Osteocyte (in vitro differentiated cells): ENCODE results near the gene SLC25A30. TPM values are rescaled to one million over a fixed set of nuclear protein-coding genes. Genes with fewer than 3 reads are reported as not detected.

Experiments used
- DNase-seq: peaks from one replicate; pipeline ENCODE4 v3.0.0; 2021; ENCODE audit warnings: mixed read lengths; ENCODE audit not compliant: unreplicated experiment; ENCODE audit errors: extremely low spot score
- H3K27ac Mint-ChIP-seq: one replicate; pipeline ENCODE4 v1.8.0; 2021; ENCODE audit warnings: mild to moderate bottlenecking, mixed read lengths; ENCODE audit not compliant: unreplicated experiment
- H3K27me3 Mint-ChIP-seq: one replicate; pipeline ENCODE4 v1.8.0; 2021; ENCODE audit warnings: mixed read lengths; ENCODE audit not compliant: unreplicated experiment
- H3K36me3 Mint-ChIP-seq: one replicate; pipeline ENCODE4 v1.8.0; 2021; ENCODE audit warnings: mixed read lengths; ENCODE audit not compliant: unreplicated experiment
- H3K4me1 Mint-ChIP-seq: one replicate; pipeline ENCODE4 v1.8.0; 2021; ENCODE audit warnings: mixed read lengths; ENCODE audit not compliant: unreplicated experiment
- H3K4me3 Mint-ChIP-seq: one replicate; pipeline ENCODE4 v1.8.0; 2021; ENCODE audit warnings: mild to moderate bottlenecking, moderate library complexity, mixed read lengths; ENCODE audit not compliant: unreplicated experiment
- H3K9me3 Mint-ChIP-seq: one replicate; pipeline ENCODE4 v1.8.0; 2021; ENCODE audit warnings: mixed read lengths; ENCODE audit not compliant: unreplicated experiment
- CTCF ChIP-seq: fragments of 200-600 bp; sonication (generic); IDR thresholded peaks from 2 replicates; pipeline ENCODE4 v1.5.0; 2021; ENCODE audit warnings: antibody characterized with exemption, mild to moderate bottlenecking, moderate library complexity
- long read RNA-seq: library from polyadenylated mRNA; unstranded; transcript quantifications from one replicate; pipeline ENCODE4 v2.0.0, GENCODE V29; 2021
- total RNA-seq: library from RNA; stranded (reverse); gene quantifications from 2 replicates; pipeline ENCODE4 v1.2.1, GENCODE V29; 2021

The SLC25A30 gene
- total RNA-seq = 8.9 and 12.0 TPM in 2 replicates
- long read RNA-seq, partial matches to known transcripts = 0 of 5 reads
- long read RNA-seq, other reads (novel, unspliced or antisense) = 5 of 5 reads

- Mint-ChIP-seq H3K36me3 (no peaks in the 10 kb centered on the region), H3K27ac (peak within 1 kb of the TSS; percentile 83), H3K27me3 (no peaks in the 10 kb centered on the region), H3K4me1 (peaks cover 22% of the 10 kb centered on the region), H3K4me3 (peak within 1 kb of the TSS; percentile 94), H3K9me3 (no peaks in the 10 kb centered on the region)
- peak; percentile 96 for DNase-seq
- no peak for TF ChIP-seq CTCF
These were observed at the start of gene SLC25A30 for GRCh38 chr13:45417790-45418534. Gene SLC25A30, minus strand, starts transcription at chr13:45418373. Its CDS starts 6,948 bp downstream, at chr13:45411425.

DNA sequence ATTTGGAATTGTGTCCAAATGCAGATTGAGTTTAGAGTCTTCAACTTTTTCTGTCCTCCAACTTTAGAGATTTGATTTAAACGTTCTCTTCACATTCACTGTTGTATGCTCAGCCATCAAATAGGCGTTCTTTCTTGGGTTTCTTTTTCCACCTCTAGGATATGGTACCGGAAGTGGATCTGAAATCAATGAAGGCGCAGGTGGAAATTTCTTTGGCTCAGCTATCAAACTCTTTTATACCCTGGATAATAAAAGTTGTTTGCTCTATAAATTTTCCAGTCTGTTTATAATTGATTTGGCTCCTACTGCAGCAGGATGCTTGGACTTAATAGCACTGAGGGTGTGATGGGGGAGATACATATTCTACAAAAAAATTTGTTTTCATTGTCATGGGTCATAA is 48.2 kb upstream of the SLC25A30 start:
- H3K27ac Mint-ChIP-seq = no peak overlapping the region
- no peaks in the 10 kb centered on the region for H3K9me3 Mint-ChIP-seq
- peaks cover 35% of the 10 kb centered on the region for H3K4me1 Mint-ChIP-seq
- H3K36me3 Mint-ChIP-seq = peaks cover 4% of the 10 kb centered on the region
- peak overlapping the region; percentile 95 for H3K4me3 Mint-ChIP-seq
- peaks cover 4% of the 10 kb centered on the region for H3K27me3 Mint-ChIP-seq
- no peak for TF ChIP-seq CTCF
- DNase-seq = no peak

DNA sequence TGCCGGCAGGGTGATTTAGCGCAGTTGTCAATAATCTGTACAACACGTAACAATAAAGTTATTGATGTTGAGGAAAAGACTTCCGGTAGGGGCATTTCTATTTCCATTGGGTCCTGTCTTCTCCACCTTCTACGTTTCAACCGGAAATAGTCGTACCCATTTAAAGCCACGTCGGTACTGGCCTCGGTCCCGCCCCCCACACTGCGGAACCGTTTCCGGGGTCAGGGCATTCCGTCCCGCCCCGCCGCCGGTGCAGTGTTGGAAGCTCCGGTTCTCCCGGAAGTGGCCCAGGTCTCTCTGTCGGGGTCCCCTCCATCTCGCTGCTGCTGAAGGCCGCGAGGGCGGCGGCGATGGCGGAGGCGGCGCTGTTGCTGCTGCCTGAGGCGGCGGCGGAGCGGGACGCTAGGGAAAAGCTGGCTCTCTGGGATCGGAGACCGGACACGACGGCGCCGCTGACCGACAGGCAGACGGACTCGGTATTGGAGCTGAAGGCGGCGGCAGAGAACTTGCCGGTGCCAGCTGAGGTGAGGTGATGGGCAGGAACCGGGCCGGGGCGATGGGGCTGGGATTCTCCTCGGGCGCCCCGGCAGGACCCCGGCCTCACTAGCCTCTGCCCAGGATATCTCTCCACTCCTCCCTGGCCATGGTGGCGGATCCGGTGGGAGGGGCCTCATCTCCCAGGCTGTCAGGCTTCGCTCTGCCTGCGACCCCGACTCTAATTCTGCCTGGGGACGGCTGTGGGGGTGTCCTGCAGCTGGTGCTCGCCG is 46.7 kb upstream of the SLC25A30 start, which contains the start of gene COG3:
Gene COG3 (plus strand): TSS at position 253 of the 767 bp plus-strand sequence. CDS start 98 bp downstream, at position 351.
- no peak for TF ChIP-seq CTCF
- H3K27ac Mint-ChIP-seq = peak within 1 kb of the TSS; percentile 94

GRCh38 chr13:45464141-45464686 is 46.0 kb upstream of the SLC25A30 start:
- TF ChIP-seq CTCF = peak; percentile 55
- H3K9me3 Mint-ChIP-seq = peaks cover 3% of the 10 kb centered on the region
- H3K4me3 Mint-ChIP-seq = peak overlapping the region; percentile 95
- no peak for DNase-seq
- peak overlapping the region; percentile 94 for H3K27ac Mint-ChIP-seq
- H3K36me3 Mint-ChIP-seq = peaks cover 3% of the 10 kb centered on the region
- H3K4me1 Mint-ChIP-seq = peaks cover 34% of the 10 kb centered on the region
- H3K27me3 Mint-ChIP-seq = peaks cover 9% of the 10 kb centered on the region

More for the DNA sequence above, 46.7 kb upstream of the SLC25A30 start, which contains the start of gene COG3:
- peak; percentile 97 for DNase-seq
- Mint-ChIP-seq H3K4me3 (peak within 1 kb of the TSS; percentile 95), H3K9me3 (no peaks in the 10 kb centered on the region), H3K4me1 (peaks cover 35% of the 10 kb centered on the region), H3K36me3 (peaks cover 3% of the 10 kb centered on the region), H3K27me3 (peaks cover 9% of the 10 kb centered on the region)
